Vagina (tissue), 2 donors: ENCODE results near the gene MED6. TPM values are rescaled to one million over a fixed set of nuclear protein-coding genes. Genes with fewer than 3 reads are reported as not detected.

Source experiments
- DNase-seq, 2 donors: peaks; one replicate each; pipeline ENCODE4 v3.0.0-alpha.2; 2017; ENCODE audit errors: extremely low spot score in 2 of 2
- H3K27ac ChIP-seq: fragments of 200-600 bp; sonication (generic); one replicate; pipeline ENCODE4 v1.5.1; 2019
- H3K27me3 ChIP-seq: fragments of 200-600 bp; sonication (generic); one replicate; pipeline ENCODE4 v1.5.1; 2019
- H3K36me3 ChIP-seq, 2 donors: fragments of 200-600 bp; sonication (generic); one replicate each; pipeline ENCODE4 v1.5.1; 2017 to 2019
- H3K4me1 ChIP-seq: fragments of 200-600 bp; sonication (generic); one replicate; pipeline ENCODE4 v1.5.1; 2019
- H3K4me3 ChIP-seq, 2 donors: fragments of 200-600 bp; sonication (generic); 1 replicate in 1 of 2; 2 replicates in 1 of 2; pipeline ENCODE4 v1.5.1; 2016 to 2019
- H3K9me3 ChIP-seq: fragments of 200-600 bp; sonication (generic); one replicate; pipeline ENCODE4 v1.5.1; 2019
- POLR2A ChIP-seq, 2 donors: fragments of 450-650 bp; IDR thresholded peaks; one replicate each; pipeline ENCODE4 v1.6.1; 2017; ENCODE audit warnings: antibody characterized with exemption in 2 of 2, mild to moderate bottlenecking in 2 of 2, moderate library complexity in 2 of 2
- POLR2AphosphoS5 ChIP-seq, 2 donors: sonication (generic); formaldehyde crosslinking; IDR thresholded peaks; one replicate each; pipeline ENCODE4 v1.9.0; 2017; ENCODE audit warnings: antibody characterized with exemption in 2 of 2, mild to moderate bottlenecking in 2 of 2, low read depth in 1 of 2; ENCODE audit not compliant: insufficient read depth in 1 of 2
- intact Hi-C: fragments of 100-400 bp; cut with DNase I; formaldehyde crosslinking; loops from one replicate; pipeline ENCODE4 v1.15.1; 2023
- total RNA-seq: library from RNA; depleted of rRNA; stranded (reverse); fragments of >200 nt; gene quantifications from one replicate; pipeline ENCODE4 v1.2.3, GENCODE V29; 2016
- TF ChIP-seq, protein P1 (sequence below), 3 experiments: fragments of 450-650 bp in 2 of 3; fragments of 200-600 bp in 1 of 3; sonication (generic) in 1 of 3; IDR thresholded peaks; one replicate each; pipeline ENCODE4 v1.5.1; 2017 to 2019; ENCODE audit warnings: antibody characterized with exemption in 3 of 3, mild to moderate bottlenecking in 2 of 3, moderate library complexity in 2 of 3

MED6 gene
- total RNA-seq, 1 donor from 2014 or later: 37.6 TPM

GRCh38 chr14:70563869-70564268 is 36.6 kb downstream of the MED6 start:
- H3K27me3 ChIP-seq: no peaks in the 10 kb centered on the region
- no peaks in the 10 kb centered on the region for H3K4me1 ChIP-seq
- H3K36me3 ChIP-seq: peaks cover 0 to 25% of the 10 kb centered on the region in 2 donors
- TF ChIP-seq POLR2A (IDR thresholded peaks at IDR 0.05) (no peak), POLR2AphosphoS5 (IDR thresholded peaks at IDR 0.05; ENCODE audit: insufficient read depth in 1 of 2, low read depth in 1 of 2) (no peak)
- TF ChIP-seq, protein P1, sequence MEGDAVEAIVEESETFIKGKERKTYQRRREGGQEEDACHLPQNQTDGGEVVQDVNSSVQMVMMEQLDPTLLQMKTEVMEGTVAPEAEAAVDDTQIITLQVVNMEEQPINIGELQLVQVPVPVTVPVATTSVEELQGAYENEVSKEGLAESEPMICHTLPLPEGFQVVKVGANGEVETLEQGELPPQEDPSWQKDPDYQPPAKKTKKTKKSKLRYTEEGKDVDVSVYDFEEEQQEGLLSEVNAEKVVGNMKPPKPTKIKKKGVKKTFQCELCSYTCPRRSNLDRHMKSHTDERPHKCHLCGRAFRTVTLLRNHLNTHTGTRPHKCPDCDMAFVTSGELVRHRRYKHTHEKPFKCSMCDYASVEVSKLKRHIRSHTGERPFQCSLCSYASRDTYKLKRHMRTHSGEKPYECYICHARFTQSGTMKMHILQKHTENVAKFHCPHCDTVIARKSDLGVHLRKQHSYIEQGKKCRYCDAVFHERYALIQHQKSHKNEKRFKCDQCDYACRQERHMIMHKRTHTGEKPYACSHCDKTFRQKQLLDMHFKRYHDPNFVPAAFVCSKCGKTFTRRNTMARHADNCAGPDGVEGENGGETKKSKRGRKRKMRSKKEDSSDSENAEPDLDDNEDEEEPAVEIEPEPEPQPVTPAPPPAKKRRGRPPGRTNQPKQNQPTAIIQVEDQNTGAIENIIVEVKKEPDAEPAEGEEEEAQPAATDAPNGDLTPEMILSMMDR (IDR thresholded peaks at IDR 0.05): no peak
- intact Hi-C loops: no loop called here
- no peaks in the 10 kb centered on the region for H3K9me3 ChIP-seq
- H3K27ac ChIP-seq: no peak overlapping the region
- no peak overlapping the region for H3K4me3 ChIP-seq
- no peak for DNase-seq

- DNase-seq: no peak
- Histone ChIP-seq H3K27me3 (no peaks in the 10 kb centered on the region), H3K27ac (no peak overlapping the region), H3K36me3 (peaks cover 0 to 25% of the 10 kb centered on the region in 2 donors), H3K4me3 (no peak overlapping the region), H3K9me3 (no peaks in the 10 kb centered on the region), H3K4me1 (no peaks in the 10 kb centered on the region)
- no peak for TF ChIP-seq POLR2A (IDR thresholded peaks at IDR 0.05)
- no peak for TF ChIP-seq POLR2AphosphoS5 (IDR thresholded peaks at IDR 0.05; ENCODE audit: insufficient read depth in 1 of 2, low read depth in 1 of 2)
- TF ChIP-seq, protein P1 (IDR thresholded peaks at IDR 0.05): no peak
- intact Hi-C loops: no loop called here
Measured at GRCh38 chr14:70563417-70563816, 37.0 kb downstream of the MED6 start.

- no peaks in the 10 kb centered on the region for H3K4me1 ChIP-seq
- intact Hi-C loops: no loop called here
- DNase-seq: no peak
- H3K4me3 ChIP-seq: no peak overlapping the region
- no peak overlapping the region for H3K27ac ChIP-seq
- H3K27me3 ChIP-seq: no peaks in the 10 kb centered on the region
- TF ChIP-seq, protein P1 (IDR thresholded peaks at IDR 0.05): no peak
- TF ChIP-seq POLR2A (IDR thresholded peaks at IDR 0.05): no peak
- TF ChIP-seq POLR2AphosphoS5 (IDR thresholded peaks at IDR 0.05; ENCODE audit: insufficient read depth in 1 of 2, low read depth in 1 of 2): no peak
- peaks cover 0 to 9% of the 10 kb centered on the region in 2 donors for H3K36me3 ChIP-seq
- H3K9me3 ChIP-seq: no peaks in the 10 kb centered on the region
Measured at GRCh38 chr14:70558356-70558755, 42.1 kb downstream of the MED6 start.

GRCh38 chr14:70555890-70556289 is 44.6 kb downstream of the MED6 start:
- Histone ChIP-seq H3K27me3 (no peaks in the 10 kb centered on the region), H3K36me3 (no peaks in the 10 kb centered on the region), H3K27ac (no peak overlapping the region), H3K4me3 (no peak overlapping the region), H3K4me1 (no peaks in the 10 kb centered on the region), H3K9me3 (no peaks in the 10 kb centered on the region)
- intact Hi-C loops: no loop called here
- no peak for DNase-seq
- TF ChIP-seq, protein P1 (IDR thresholded peaks at IDR 0.05): no peak
- TF ChIP-seq POLR2AphosphoS5 (IDR thresholded peaks at IDR 0.05; ENCODE audit: insufficient read depth in 1 of 2, low read depth in 1 of 2): no peak
- no peak for TF ChIP-seq POLR2A (IDR thresholded peaks at IDR 0.05)

DNA sequence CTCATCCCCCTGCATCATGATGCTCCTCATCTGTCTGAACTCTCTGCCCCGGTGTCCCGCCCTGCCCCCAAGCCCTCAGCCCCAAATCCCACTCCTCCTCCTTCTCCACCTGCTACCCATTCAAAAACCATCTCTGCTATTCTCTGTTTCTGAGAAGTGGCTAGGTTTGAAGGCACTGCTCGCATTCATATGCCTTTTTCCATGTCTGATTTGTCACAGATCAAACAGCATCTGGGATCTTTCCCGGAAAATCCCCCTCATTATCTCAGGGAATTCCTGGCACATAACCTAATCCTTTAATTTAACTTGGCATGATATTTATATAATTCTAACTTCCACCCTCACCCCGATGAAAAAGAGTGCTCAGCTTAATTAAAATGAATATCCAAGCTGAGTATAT is 62.4 kb downstream of the MED6 start:
- DNase-seq: no peak
- no peaks in the 10 kb centered on the region for H3K9me3 ChIP-seq
- no peak overlapping the region for H3K27ac ChIP-seq
- TF ChIP-seq POLR2A (IDR thresholded peaks at IDR 0.05): no peak
- TF ChIP-seq, protein P1 (IDR thresholded peaks at IDR 0.05): no peak
- TF ChIP-seq POLR2AphosphoS5 (IDR thresholded peaks at IDR 0.05; ENCODE audit: insufficient read depth in 1 of 2, low read depth in 1 of 2): no peak
- intact Hi-C loops: no loop called here
- no peaks in the 10 kb centered on the region for H3K36me3 ChIP-seq
- no peaks in the 10 kb centered on the region for H3K4me1 ChIP-seq
- H3K4me3 ChIP-seq: no peak overlapping the region
- no peaks in the 10 kb centered on the region for H3K27me3 ChIP-seq
